Vagina (tissue), 2 donors: Measurements from ENCODE around the gene FUZ. TPM values are rescaled to one million over a fixed set of nuclear protein-coding genes. Genes with fewer than 3 reads are reported as not detected.

Experiments used
- DNase-seq, 2 donors: peaks; one replicate each; pipeline ENCODE4 v3.0.0-alpha.2; 2017; ENCODE audit errors: extremely low spot score in 2 of 2
- H3K27ac ChIP-seq: fragments of 200-600 bp; sonication (generic); one replicate; pipeline ENCODE4 v1.5.1; 2019
- H3K27me3 ChIP-seq: fragments of 200-600 bp; sonication (generic); one replicate; pipeline ENCODE4 v1.5.1; 2019
- H3K36me3 ChIP-seq, 2 donors: fragments of 200-600 bp; sonication (generic); one replicate each; pipeline ENCODE4 v1.5.1; 2017 to 2019
- H3K4me1 ChIP-seq: fragments of 200-600 bp; sonication (generic); one replicate; pipeline ENCODE4 v1.5.1; 2019
- H3K4me3 ChIP-seq, 2 donors: fragments of 200-600 bp; sonication (generic); 1 replicate in 1 of 2; 2 replicates in 1 of 2; pipeline ENCODE4 v1.5.1; 2016 to 2019
- H3K9me3 ChIP-seq: fragments of 200-600 bp; sonication (generic); one replicate; pipeline ENCODE4 v1.5.1; 2019
- CTCF ChIP-seq, 3 experiments: fragments of 450-650 bp in 2 of 3; fragments of 200-600 bp in 1 of 3; sonication (generic) in 1 of 3; IDR thresholded peaks; one replicate each; pipeline ENCODE4 v1.5.1; 2017 to 2019; ENCODE audit warnings: antibody characterized with exemption in 3 of 3, mild to moderate bottlenecking in 2 of 3, moderate library complexity in 2 of 3
- POLR2A ChIP-seq, 2 donors: fragments of 450-650 bp; IDR thresholded peaks; one replicate each; pipeline ENCODE4 v1.6.1; 2017; ENCODE audit warnings: antibody characterized with exemption in 2 of 2, mild to moderate bottlenecking in 2 of 2, moderate library complexity in 2 of 2
- POLR2AphosphoS5 ChIP-seq, 2 donors: sonication (generic); formaldehyde crosslinking; IDR thresholded peaks; one replicate each; pipeline ENCODE4 v1.9.0; 2017; ENCODE audit warnings: antibody characterized with exemption in 2 of 2, mild to moderate bottlenecking in 2 of 2, low read depth in 1 of 2; ENCODE audit not compliant: insufficient read depth in 1 of 2
- intact Hi-C: fragments of 100-400 bp; cut with DNase I; formaldehyde crosslinking; loops from one replicate; pipeline ENCODE4 v1.15.1; 2023
- total RNA-seq: library from RNA; depleted of rRNA; stranded (reverse); fragments of >200 nt; gene quantifications from one replicate; pipeline ENCODE4 v1.2.3, GENCODE V29; 2016

Gene FUZ
- total RNA-seq, 1 donor from 2014 or later, result 11.5 TPM

GRCh38 chr19:49843265-49843664, 30.2 kb upstream of the FUZ start:
- Histone ChIP-seq H3K4me1 (no peaks in the 10 kb centered on the region), H3K27me3 (no peaks in the 10 kb centered on the region), H3K9me3 (no peaks in the 10 kb centered on the region), H3K36me3 (peaks cover 0 to 7% of the 10 kb centered on the region in 2 donors), H3K4me3 (no peak overlapping the region), H3K27ac (no peak overlapping the region)
- DNase-seq, result no peak
- intact Hi-C loops, result loop anchor here (10.0 kb wide), 1 partner anchor 68 kb away; no protein-coding TSS in a partner anchor
- no peak for TF ChIP-seq POLR2AphosphoS5 (IDR thresholded peaks at IDR 0.05; ENCODE audit: insufficient read depth in 1 of 2, low read depth in 1 of 2)
- TF ChIP-seq CTCF (IDR thresholded peaks at IDR 0.05), result no peak
- TF ChIP-seq POLR2A (IDR thresholded peaks at IDR 0.05), result no peak

GRCh38 chr19:49840736-49841249, 27.7 kb upstream of the FUZ start:
- no peaks in the 10 kb centered on the region for H3K9me3 ChIP-seq
- no peaks in the 10 kb centered on the region for H3K4me1 ChIP-seq
- intact Hi-C loops, result loop anchor here (10.0 kb wide), 1 partner anchor 66 kb away; no protein-coding TSS in a partner anchor
- H3K27me3 ChIP-seq, result no peaks in the 10 kb centered on the region
- H3K27ac ChIP-seq, result no peak overlapping the region
- peaks cover 0 to 25% of the 10 kb centered on the region in 2 donors for H3K36me3 ChIP-seq
- TF ChIP-seq POLR2AphosphoS5 (IDR thresholded peaks at IDR 0.05; ENCODE audit: insufficient read depth in 1 of 2, low read depth in 1 of 2), result no peak
- DNase-seq, result no peak
- no peak overlapping the region for H3K4me3 ChIP-seq

- no peak overlapping the region for H3K4me3 ChIP-seq
- no peak overlapping the region for H3K27ac ChIP-seq
- intact Hi-C loops, result loop anchor here (10.0 kb wide), 1 partner anchor 66 kb away; no protein-coding TSS in a partner anchor
- H3K36me3 ChIP-seq, result peaks cover 0 to 30% of the 10 kb centered on the region in 2 donors
- H3K9me3 ChIP-seq, result no peaks in the 10 kb centered on the region
- DNase-seq, result no peak
- TF ChIP-seq POLR2AphosphoS5 (IDR thresholded peaks at IDR 0.05; ENCODE audit: insufficient read depth in 1 of 2, low read depth in 1 of 2) (no peak), CTCF (IDR thresholded peaks at IDR 0.05) (no peak), POLR2A (IDR thresholded peaks at IDR 0.05) (no peak)
- H3K4me1 ChIP-seq, result no peaks in the 10 kb centered on the region
- H3K27me3 ChIP-seq, result no peaks in the 10 kb centered on the region
Observed at GRCh38 chr19:49840321-49840720, 27.2 kb upstream of the FUZ start.

- Histone ChIP-seq H3K4me3 (no peak overlapping the region), H3K36me3 (peaks cover 0 to 36% of the 10 kb centered on the region in 2 donors), H3K9me3 (no peaks in the 10 kb centered on the region), H3K27me3 (no peaks in the 10 kb centered on the region), H3K27ac (no peak overlapping the region), H3K4me1 (no peaks in the 10 kb centered on the region)
- DNase-seq, result no peak
- intact Hi-C loops, result loop anchor here (10.0 kb wide), 1 partner anchor 65 kb away; no protein-coding TSS in a partner anchor
- TF ChIP-seq CTCF (IDR thresholded peaks at IDR 0.05) (no peak), POLR2AphosphoS5 (IDR thresholded peaks at IDR 0.05; ENCODE audit: insufficient read depth in 1 of 2, low read depth in 1 of 2) (no peak), POLR2A (IDR thresholded peaks at IDR 0.05) (no peak)
Observed at GRCh38 chr19:49839713-49840112, 26.6 kb upstream of the FUZ start.

- Histone ChIP-seq H3K4me1 (no peaks in the 10 kb centered on the region), H3K9me3 (no peaks in the 10 kb centered on the region), H3K27me3 (no peaks in the 10 kb centered on the region), H3K27ac (no peak overlapping the region), H3K36me3 (peaks cover 0 to 43% of the 10 kb centered on the region in 2 donors), H3K4me3 (no peak overlapping the region)
- no peak for DNase-seq
- no peak for TF ChIP-seq POLR2AphosphoS5 (IDR thresholded peaks at IDR 0.05; ENCODE audit: insufficient read depth in 1 of 2, low read depth in 1 of 2)
- no peak for TF ChIP-seq CTCF (IDR thresholded peaks at IDR 0.05)
- no peak for TF ChIP-seq POLR2A (IDR thresholded peaks at IDR 0.05)
- intact Hi-C loops, result no loop called here
Observed at GRCh38 chr19:49838885-49839588, 25.9 kb upstream of the FUZ start.
